Measurements from ENCODE around the gene TMEM260. TPM values are rescaled to one million over a fixed set of nuclear protein-coding genes. Genes with fewer than 3 reads are reported as not detected.

TMEM260 gene
- total and polyA plus RNA-seq, 12 donors, result 9.1 to 26.6 (median 18.2) TPM

- intact Hi-C loops (cut with DNase I), result no loop called here
- Histone ChIP-seq H3K9me3 (replicated peaks in 1 of 3) (peaks cover 0 to 4% (median 0%) of the 10 kb centered on the region in 3 donors), H3K27me3 (no peaks in the 10 kb centered on the region), H3K4me1 (replicated peaks in 1 of 2) (no peaks in the 10 kb centered on the region), H3K4me3 (no peak overlapping the region), H3K36me3 (replicated peaks in 1 of 2) (peaks cover 0 to 17% of the 10 kb centered on the region in 2 donors), H3K27ac (no peak overlapping the region)
- no peak for TF ChIP-seq CTCF (IDR thresholded peaks at IDR 0.05)
- no peak for TF ChIP-seq POLR2A (IDR thresholded peaks at IDR 0.05)
- no peak for DNase-seq
Measured at GRCh38 chr14:56617084-56617483, 37.5 kb downstream of the TMEM260 start.

- WGBS, 4 donors, result 91 to 98% (median 95%) methylated on average over 3 of the region's 3 CpGs
- Histone ChIP-seq H3K27me3 (no peaks in the 10 kb centered on the region), H3K27ac (no peak overlapping the region), H3K4me3 (no peak overlapping the region), H3K4me1 (replicated peaks in 1 of 2) (no peaks in the 10 kb centered on the region), H3K9me3 (replicated peaks in 1 of 3) (peaks cover 0 to 18% (median 0%) of the 10 kb centered on the region in 3 donors), H3K36me3 (replicated peaks in 1 of 2) (peaks cover 0 to 21% of the 10 kb centered on the region in 2 donors)
- intact Hi-C loops (cut with DNase I), result no loop called here
- no peak for DNase-seq
- no peak for TF ChIP-seq POLR2A (IDR thresholded peaks at IDR 0.05)
- no peak for TF ChIP-seq CTCF (IDR thresholded peaks at IDR 0.05)
Measured at GRCh38 chr14:56630707-56631106, 51.1 kb downstream of the TMEM260 start.

- intact Hi-C loops (cut with DNase I), result no loop called here
- Histone ChIP-seq H3K27ac (no peak overlapping the region), H3K9me3 (replicated peaks in 1 of 3) (peaks cover 0 to 18% (median 0%) of the 10 kb centered on the region in 3 donors), H3K4me3 (no peak overlapping the region), H3K4me1 (replicated peaks in 1 of 2) (no peaks in the 10 kb centered on the region), H3K27me3 (no peaks in the 10 kb centered on the region), H3K36me3 (replicated peaks in 1 of 2) (peaks cover 0 to 31% of the 10 kb centered on the region in 2 donors)
- 94 to 100% (median 96%) methylated on average over 2 of the region's 2 CpGs for WGBS, 4 donors
- no peak for DNase-seq
- TF ChIP-seq CTCF (IDR thresholded peaks at IDR 0.05), result no peak
- TF ChIP-seq POLR2A (IDR thresholded peaks at IDR 0.05), result no peak
Measured at GRCh38 chr14:56632195-56632594, 52.6 kb downstream of the TMEM260 start.

GRCh38 chr14:56633544-56633943, 53.9 kb downstream of the TMEM260 start:
- intact Hi-C loops (cut with DNase I), result no loop called here
- Histone ChIP-seq H3K27ac (no peak overlapping the region), H3K36me3 (replicated peaks in 1 of 2) (peaks cover 0 to 38% of the 10 kb centered on the region in 2 donors), H3K4me3 (no peak overlapping the region), H3K27me3 (no peaks in the 10 kb centered on the region), H3K4me1 (replicated peaks in 1 of 2) (no peaks in the 10 kb centered on the region), H3K9me3 (replicated peaks in 1 of 3) (peaks cover 0 to 18% (median 0%) of the 10 kb centered on the region in 3 donors)
- no peak for TF ChIP-seq POLR2A (IDR thresholded peaks at IDR 0.05)
- TF ChIP-seq CTCF (IDR thresholded peaks at IDR 0.05), result no peak
- DNase-seq, result no peak
- 94 to 99% (median 95%) methylated on average over 1 of the region's 1 CpG for WGBS, 4 donors
